Bronchial epithelial cell (primary cell): ENCODE data around the gene GGCT. TPM values are rescaled to one million over a fixed set of nuclear protein-coding genes. Genes with fewer than 3 reads are reported as not detected.

Experiments
- DNase-seq: peaks from one replicate; pipeline ENCODE4 v3.0.0-alpha.2; 2010; ENCODE audit warnings: low read depth
- FAIRE-seq: peaks from 2 replicates; lab custom pipeline; 2011; peaks lifted over from hg19 to GRCh38; lab: Jason Lieb, UNC
- H3K27me3 ChIP-seq: 2 replicates; pipeline ENCODE4 v1.5.1; 2011; ENCODE audit warnings: low read length; ENCODE audit not compliant: control insufficient read depth, insufficient read depth
- H3K36me3 ChIP-seq: 2 replicates; pipeline ENCODE4 v1.5.1; 2011; ENCODE audit warnings: low read length; ENCODE audit not compliant: control insufficient read depth, insufficient read depth
- H3K4me3 ChIP-seq: 2 replicates; pipeline ENCODE4 v1.5.1; 2011; ENCODE audit warnings: mild to moderate bottlenecking, low read depth, low read length, control low read depth
- total RNA-seq: library from RNA; depleted of rRNA; stranded (reverse); fragments of >200 nt; gene quantifications from 2 replicates; pipeline ENCODE4 v1.2.1, GENCODE V29; 2014
- TF ChIP-seq, protein P1 (sequence below): IDR thresholded peaks from 2 replicates; pipeline ENCODE4 v1.5.1; 2011; ENCODE audit warnings: mild to moderate bottlenecking, moderate library complexity, low read length, control low read depth, inconsistent platforms; ENCODE audit not compliant: insufficient read depth, severe bottlenecking

Gene GGCT
- total RNA-seq, 1 donor from 2014 or later = 57.9 TPM

DNA sequence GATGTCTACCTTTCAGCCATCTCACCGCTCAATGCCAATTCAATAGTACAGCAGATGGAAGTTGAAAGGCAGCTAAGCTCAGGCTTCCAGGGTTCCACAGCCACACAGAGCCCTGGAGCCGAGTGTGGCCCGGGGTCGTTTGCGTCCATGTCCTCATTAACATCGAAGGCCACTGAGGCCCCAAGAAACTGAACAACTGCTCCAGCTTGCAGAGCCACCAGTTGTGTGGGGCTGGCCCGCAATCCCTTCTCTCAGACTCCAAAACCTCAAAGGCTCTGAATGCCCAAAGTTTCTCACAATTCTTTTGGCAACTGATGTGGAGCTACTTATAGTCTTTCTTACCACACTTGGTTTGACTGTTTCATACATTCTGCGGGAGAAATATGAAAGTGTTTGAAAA is 57.2 kb downstream of the GGCT start:
- no peaks in the 10 kb centered on the region for H3K27me3 ChIP-seq
- DNase-seq (no peak), FAIRE-seq (no peak)
- TF ChIP-seq, protein P1, sequence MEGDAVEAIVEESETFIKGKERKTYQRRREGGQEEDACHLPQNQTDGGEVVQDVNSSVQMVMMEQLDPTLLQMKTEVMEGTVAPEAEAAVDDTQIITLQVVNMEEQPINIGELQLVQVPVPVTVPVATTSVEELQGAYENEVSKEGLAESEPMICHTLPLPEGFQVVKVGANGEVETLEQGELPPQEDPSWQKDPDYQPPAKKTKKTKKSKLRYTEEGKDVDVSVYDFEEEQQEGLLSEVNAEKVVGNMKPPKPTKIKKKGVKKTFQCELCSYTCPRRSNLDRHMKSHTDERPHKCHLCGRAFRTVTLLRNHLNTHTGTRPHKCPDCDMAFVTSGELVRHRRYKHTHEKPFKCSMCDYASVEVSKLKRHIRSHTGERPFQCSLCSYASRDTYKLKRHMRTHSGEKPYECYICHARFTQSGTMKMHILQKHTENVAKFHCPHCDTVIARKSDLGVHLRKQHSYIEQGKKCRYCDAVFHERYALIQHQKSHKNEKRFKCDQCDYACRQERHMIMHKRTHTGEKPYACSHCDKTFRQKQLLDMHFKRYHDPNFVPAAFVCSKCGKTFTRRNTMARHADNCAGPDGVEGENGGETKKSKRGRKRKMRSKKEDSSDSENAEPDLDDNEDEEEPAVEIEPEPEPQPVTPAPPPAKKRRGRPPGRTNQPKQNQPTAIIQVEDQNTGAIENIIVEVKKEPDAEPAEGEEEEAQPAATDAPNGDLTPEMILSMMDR = no peak
- peaks cover 9% of the 10 kb centered on the region for H3K36me3 ChIP-seq
- no peak overlapping the region for H3K4me3 ChIP-seq

Other genes with a start within 250 kb of the GGCT start
- 18.4 and 23.4 TPM in 2 replicates for gene ZNRF2, start 220.2 kb downstream of the GGCT start, total RNA-seq
- gene NOD1, start 26.0 kb downstream of the GGCT start, total RNA-seq = 4.2 and 4.4 TPM in 2 replicates
- gene GARS1, start 90.0 kb upstream of the GGCT start, total RNA-seq = 367 and 431 TPM in 2 replicates
- gene CRHR2, start 177.6 kb upstream of the GGCT start, total RNA-seq = not detected in 2 replicates
- gene INMT, start 247.3 kb upstream of the GGCT start, total RNA-seq = 0.13 and 0.26 TPM in 2 replicates